HG03135 (cell line): ENCODE data around the gene MICAL1.

Experiments used
- ATAC-seq: cut with Tn5 transposase; IDR thresholded peaks from one replicate; pipeline ENCODE4 v1.9.1; 2021; ENCODE audit warnings: mild to moderate bottlenecking, moderate library complexity; ENCODE audit not compliant: unreplicated experiment

MICAL1 gene

DNA sequence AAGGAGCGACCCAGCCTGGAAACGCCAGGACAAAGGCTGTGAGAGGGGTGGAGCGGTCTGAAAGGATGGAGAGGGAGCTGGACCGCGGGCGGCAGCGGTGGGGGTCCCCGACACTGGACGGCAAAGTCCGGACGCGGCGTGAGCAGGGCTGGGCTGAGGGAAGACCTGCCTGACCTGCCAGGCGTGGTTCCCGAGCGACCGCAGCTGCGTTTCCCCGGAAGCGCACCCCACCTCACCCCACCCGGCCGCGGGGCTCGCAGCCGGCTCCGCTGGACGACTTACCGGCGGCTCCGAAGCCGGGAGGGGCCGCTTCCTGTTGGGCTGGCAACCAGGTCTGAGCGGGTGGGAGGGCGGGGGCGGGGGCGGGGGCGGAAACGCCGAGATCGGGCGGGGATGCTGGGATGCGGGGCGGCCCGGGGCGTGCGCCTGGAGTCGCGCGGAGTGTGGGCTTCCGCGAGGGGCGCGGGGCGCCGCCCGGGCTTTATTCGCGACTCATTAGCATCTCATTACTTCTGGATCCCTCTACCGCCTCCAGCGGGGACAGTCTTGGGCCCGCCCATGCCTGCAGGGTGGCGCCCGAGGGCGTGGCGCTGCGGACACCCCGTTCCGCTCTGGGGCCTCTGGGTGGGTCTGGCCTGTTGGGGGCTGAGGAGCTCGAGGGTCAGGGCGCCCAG lies at the start of gene MICAL1:
TSS of gene MICAL1 (minus strand) at position 336 of the 674 bp plus-strand sequence. CDS start 1,576 bp downstream, outside the sequence.
- peak; percentile 58 for ATAC-seq

- no peak for ATAC-seq
These were observed 48.0 kb upstream of the MICAL1 start for GRCh38 chr6:109503327-109504224.

GRCh38 chr6:109498936-109499335 lies 43.4 kb upstream of the MICAL1 start:
- no peak for ATAC-seq

GRCh38 chr6:109498052-109498451 lies 42.5 kb upstream of the MICAL1 start:
- no peak for ATAC-seq

DNA sequence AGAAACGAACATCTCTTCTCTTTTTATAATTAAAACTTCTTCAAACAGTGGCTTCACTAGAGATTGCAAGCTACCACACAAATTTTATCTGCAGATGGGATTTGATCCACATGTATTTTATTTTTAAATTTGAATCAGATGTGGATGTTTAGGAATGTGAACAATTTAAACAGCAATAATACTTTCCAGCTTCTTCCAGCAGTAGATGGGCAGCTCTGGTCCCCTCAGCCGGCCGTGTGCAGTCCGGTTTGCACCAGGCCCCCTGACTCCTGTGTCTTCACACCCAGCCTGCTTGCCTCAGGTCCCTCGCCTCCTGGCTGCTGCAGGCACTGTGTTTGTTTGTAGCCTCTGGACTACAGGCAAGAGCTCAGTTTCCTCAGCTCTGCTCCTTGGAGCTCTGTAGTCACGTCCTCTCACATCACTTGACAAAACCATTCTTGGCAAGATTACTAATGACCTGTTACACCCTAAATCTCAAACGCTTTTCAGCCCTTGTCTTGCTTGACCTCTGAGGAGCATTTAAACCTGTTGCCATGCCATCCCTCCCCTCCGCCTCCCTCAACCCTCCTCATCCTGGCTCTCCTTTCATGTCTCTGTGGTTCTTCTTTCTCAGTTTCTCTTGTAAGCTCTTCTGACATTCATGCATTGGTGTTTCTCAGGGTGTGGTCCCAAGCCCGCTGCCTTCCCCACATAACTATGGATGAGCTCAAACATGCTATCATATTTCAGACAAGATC lies 40.6 kb upstream of the MICAL1 start:
- ATAC-seq: no peak

GRCh38 chr6:109493865-109494264 lies 38.3 kb upstream of the MICAL1 start:
- ATAC-seq: no peak

- ATAC-seq: no peak
These were observed 35.8 kb upstream of the MICAL1 start for GRCh38 chr6:109491207-109491938.

DNA sequence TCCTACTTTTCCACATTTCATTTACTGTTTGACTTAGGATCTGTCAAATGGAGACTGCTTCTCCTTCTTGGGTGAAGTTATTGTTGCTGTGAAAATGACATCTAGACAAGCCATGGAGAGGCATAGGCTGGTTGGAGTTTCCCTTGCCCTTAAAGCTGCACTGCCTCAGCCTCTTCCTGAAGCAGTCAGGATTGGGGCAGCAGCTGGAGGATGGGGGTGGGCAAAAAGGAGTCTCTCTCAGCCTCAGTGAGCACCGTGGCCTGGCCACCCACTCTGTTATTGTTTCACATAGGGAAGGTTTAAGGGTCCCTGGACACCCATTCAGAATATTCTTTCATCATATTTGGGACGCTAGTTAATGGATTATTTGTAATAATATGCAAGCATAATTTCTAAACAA lies 35.1 kb upstream of the MICAL1 start:
- ATAC-seq: no peak

DNA sequence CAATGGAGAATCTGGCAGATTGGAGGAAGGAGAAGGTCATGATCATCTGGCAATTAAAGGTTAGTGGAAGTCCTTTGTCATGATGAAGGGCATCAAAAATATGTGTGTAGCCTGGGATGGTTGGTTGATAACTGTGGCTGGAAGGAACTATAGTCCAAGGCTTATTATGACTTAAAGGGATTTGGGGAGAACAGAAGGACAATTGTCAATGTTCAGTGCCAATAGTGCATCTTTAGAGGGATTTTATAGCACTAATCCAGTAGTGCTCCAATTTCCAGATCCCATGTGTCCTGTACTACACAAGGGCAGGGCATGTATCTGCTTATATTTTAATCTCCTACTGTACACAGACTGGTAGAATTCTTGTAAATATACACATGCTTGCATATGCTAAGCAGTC lies 32.4 kb upstream of the MICAL1 start:
- no peak for ATAC-seq

DNA sequence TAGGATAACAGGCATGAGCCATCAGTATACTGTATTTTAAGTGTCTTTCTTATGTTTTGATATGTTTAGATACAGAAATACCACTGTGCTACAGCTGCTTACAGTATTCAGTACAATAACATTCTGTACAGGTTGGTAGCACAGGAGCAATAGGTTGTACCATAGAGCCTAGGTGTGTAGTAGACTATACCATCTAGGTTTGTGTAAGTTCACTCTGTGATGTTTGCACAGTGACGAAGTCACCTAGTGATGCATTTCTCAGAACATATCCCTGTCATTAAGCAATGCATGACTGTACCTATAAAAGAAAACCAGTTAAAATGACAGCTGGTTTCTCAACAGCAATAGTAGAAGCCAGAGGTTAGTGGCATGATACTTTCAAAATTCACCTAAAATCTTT lies 30.5 kb upstream of the MICAL1 start:
- ATAC-seq: no peak

DNA sequence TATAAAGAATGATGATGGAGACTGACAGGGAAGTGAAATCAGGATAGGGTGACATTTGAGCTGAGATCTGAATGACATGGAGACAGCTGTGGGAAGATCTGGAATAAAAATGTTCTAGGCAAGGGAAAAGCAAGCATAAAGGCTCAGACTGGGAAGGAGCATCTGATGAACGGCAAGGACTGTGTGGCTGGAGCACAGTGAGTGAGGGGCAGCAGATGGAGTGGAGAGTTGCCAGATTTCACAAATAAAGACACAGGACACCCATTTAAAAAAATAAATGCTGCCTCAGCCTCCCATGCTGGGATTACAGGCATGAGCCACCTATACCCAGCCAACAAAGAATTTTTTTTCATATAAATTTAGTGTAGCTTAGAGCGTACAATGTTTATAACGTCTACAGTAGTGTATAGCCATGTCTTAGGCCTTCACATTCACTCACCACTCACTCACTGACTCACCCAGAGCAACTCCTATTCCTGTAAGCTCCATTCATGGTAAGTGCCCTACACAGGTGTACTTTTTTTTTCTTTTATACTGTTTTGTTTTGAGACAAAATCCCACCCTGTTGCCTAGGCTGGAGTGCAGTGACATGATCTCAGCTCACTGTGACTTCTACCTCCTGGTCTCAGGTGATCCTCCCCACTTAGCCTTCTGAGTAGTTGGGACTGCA lies 29.8 kb upstream of the MICAL1 start:
- no peak for ATAC-seq

GRCh38 chr6:109484122-109484521 lies 28.6 kb upstream of the MICAL1 start:
- ATAC-seq: no peak

DNA sequence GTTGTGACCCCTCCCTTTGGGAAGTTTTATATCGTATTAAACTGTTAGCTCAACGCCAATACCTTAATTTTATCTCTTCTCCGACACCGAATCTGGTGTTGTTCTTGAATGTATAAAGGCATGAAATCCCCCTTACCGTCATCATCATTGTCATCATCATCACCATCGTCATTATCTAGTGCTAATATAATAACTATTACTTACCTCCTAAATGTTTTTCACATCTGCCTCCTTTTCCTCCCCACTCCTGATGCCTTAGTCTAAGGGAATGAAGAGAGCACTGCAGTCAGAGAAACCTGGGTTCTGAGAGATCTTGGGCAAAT lies 28.1 kb upstream of the MICAL1 start:
- peak; percentile 2 for ATAC-seq

DNA sequence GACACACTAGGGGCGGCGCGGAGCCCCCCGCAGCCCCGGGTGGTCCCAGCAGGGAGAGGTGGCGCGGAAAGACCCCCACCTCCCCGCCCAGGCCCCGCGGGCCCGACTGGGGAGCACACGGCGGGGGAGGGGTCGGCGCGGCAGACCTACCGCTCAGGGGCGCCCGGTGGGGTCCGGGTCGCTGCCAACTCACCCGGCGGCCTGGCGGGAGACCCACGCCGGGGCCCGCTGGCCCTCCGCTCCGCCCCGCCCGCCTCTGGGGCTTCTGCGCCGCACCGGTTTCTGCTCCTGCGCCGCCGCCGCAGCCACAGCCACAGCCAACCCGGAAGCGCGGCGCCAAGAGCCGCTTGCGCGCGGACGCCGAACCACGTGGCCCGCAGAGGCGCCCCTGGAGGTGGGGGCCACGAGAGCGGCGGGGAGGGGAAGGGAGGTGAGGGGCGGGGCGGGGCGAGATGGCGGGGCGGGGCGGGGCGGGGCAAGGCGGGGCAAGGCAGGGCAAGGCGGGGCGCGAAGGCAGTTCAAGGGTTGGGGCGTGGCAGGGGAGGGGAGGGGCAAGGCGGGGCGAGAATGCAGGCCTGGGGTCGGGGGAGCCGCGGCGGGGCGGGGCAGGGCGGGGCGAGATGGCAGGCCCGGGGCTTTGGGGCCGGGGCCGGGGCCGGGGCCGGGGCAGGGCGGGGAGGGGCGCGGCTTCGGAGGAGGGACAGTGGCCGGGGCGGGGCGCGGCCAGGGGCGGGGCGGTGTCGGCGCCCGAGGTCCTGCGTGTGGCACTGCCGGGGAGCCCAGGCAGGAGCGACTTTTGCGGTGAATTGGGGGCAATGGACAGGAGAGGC lies 27.5 kb upstream of the MICAL1 start, which contains the start of gene ZBTB24:
TSS of gene ZBTB24 (minus strand) at position 315 of the 830 bp plus-strand sequence. CDS start 1,193 bp downstream, outside the sequence.
- peak; percentile 90 for ATAC-seq

DNA sequence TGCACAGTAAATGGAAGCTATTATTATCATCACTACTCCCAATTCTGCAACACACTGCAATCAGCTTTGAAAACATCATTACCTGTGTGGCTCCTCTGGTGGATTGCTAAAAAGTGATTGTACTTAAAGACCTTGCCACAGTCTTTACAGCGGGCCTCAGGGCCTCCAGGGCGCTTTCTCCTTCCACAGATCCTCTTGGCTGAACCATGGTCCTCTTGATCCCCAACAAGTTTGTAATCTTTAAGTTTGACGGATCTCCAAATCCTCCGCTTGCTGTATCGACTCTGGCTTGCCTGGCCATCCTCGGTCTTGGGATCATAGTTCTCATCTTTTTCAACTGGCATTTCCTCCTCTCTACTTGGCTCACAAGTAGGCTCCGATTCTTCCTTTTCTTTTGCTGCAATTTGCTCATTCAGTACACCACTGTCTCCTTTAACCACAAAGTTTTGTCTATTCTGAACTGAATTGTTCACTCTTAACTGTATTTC lies 25.5 kb upstream of the MICAL1 start:
- no peak for ATAC-seq

DNA sequence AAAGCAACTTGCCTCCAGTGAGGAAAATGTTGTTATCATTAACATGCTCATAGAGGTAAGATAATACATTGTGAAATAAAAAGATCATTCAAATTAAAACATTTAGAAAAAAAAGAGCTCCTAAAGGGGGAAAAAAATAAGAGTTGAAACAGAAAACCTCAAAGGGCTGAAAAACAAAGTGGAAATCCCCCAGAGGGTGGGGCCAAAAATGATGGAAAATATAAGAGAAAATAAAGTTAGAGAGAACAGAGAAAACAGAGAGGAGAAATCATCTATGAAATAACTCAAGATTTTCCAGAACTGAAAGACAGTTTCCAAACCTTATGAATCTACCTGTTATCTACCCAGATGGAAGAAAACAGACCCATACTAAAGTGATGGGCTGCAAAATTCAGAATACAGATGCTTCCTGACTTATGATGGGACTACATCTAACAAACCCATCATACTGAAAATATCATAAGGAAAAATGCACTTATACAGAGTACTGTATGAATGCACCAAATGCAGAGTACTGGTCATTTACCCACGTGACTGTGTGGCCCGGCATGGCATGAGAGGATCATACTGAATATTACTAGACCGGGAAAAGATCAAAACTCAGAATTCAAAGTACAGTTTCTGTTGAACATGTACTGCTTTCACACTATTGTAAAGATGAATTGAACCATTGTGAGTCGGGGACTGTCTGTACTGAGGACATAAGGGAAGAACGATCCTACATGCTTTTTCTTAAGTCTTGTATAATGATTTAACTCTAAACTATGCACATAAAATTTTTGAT lies 23.5 kb upstream of the MICAL1 start:
- no peak for ATAC-seq

GRCh38 chr6:109478222-109478805 lies 22.7 kb upstream of the MICAL1 start:
- ATAC-seq: no peak

DNA sequence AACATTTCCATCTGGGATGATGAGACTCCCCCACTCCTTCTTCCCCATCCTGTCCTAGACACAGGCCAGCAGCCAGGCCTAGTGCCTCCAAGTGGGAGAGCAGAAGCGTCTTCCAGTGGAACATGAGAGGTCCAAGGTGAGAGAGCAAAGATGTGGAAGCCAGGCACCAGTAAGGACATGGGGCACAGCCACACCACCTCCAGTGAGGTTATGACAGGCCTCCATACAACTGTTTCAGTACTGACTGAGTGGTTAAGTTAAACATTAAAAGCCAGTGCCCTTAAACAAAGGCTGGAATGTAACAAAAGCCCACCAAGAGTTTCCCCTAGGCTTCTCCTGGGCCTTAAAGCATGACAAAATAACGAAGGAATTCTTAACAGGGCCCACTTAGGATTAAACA lies 22.2 kb upstream of the MICAL1 start:
- ATAC-seq: no peak
